Astrocyte of the cerebellum (primary cell): Measurements from ENCODE around the gene IRGC.

Experiments
- DNase-seq: peaks from one replicate; pipeline ENCODE4 v3.0.0-alpha.2; 2011; ENCODE audit warnings: low read depth
- H3K4me3 ChIP-seq: 2 replicates; pipeline ENCODE4 v1.5.1; 2011; ENCODE audit warnings: mild to moderate bottlenecking, low read depth, low read length, moderate library complexity
- CTCF ChIP-seq: IDR thresholded peaks from 2 replicates; pipeline ENCODE4 v1.5.1; 2012; ENCODE audit warnings: low read length, low read depth, moderate library complexity, mild to moderate bottlenecking; ENCODE audit errors: missing control alignments
- in situ Hi-C: cut with HindIII; loops from 2 replicates; pipeline ENCODE4 v1.10.0; 2017; ENCODE audit warnings: low sequenced_read_pairs

IRGC gene

GRCh38 chr19:43708716-43709115 is 7.2 kb upstream of the IRGC start:
- no peak for TF ChIP-seq CTCF
- no peak for DNase-seq

DNA sequence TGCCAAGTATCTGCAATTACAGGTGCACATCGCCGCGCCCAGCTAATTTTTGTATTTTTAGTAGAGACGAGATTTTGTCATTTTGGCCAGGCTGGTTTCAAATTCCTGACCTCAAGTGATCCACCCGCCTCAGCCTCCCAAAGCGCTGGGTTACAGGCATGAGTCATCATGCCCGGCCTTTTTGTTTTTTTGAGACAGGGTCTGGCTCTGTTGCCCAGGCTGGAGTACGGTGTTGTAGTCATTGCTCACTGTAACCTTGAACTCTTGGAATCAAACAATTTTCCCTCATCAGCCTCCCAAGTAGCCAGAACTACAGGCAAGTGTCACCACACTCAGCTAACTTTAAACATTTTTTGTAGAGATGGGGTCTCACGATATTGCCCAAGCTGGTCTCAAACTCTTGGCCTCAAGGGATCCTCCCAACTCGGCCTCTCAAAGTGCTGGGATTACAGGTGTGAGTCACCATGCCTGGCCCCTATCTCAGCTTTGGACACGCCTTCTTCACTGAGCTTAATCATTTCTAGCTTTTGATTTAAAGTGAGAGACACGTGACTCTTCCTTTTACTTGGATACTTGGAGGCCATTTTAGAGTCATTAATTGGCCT is 4.0 kb upstream of the IRGC start:
- no peak for TF ChIP-seq CTCF
- in situ Hi-C loops: no loop called here
- DNase-seq: no peak
- no peak overlapping the region for H3K4me3 ChIP-seq

More at GRCh38 chr19:43708716-43709115, 7.2 kb upstream of the IRGC start:
- H3K4me3 ChIP-seq: no peak overlapping the region
- in situ Hi-C loops: no loop called here

- TF ChIP-seq CTCF: no peak
- H3K4me3 ChIP-seq: no peak overlapping the region
- in situ Hi-C loops: no loop called here
- no peak for DNase-seq
These were observed 2.7 kb upstream of the IRGC start for GRCh38 chr19:43713208-43713607.

DNA sequence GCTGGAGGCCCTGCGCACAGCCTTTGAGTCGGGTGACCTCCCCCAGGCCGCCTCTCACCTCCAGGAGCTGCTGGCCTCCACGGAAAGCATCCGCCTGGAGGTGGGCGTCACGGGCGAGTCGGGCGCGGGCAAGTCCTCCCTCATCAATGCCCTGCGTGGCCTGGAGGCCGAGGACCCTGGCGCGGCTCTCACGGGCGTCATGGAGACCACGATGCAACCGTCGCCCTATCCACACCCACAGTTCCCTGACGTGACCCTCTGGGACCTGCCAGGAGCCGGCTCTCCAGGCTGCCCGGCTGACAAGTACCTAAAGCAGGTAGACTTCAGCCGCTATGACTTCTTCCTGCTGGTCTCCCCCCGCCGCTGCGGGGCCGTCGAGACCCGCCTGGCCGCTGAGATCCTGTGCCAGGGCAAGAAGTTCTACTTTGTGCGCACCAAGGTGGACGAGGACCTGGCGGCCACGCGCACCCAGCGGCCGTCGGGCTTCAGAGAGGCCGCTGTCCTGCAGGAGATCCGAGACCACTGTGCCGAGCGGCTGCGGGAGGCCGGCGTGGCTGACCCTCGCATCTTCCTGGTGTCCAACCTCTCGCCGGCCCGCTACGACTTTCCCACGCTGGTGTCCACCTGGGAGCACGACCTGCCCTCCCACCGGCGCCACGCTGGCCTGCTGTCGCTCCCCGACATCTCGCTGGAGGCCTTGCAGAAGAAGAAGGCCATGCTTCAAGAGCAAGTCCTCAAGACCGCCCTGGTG is 2.9 kb downstream of the IRGC start:
- DNase-seq: no peak
- in situ Hi-C loops: no loop called here
- TF ChIP-seq CTCF: no peak
- H3K4me3 ChIP-seq: no peak overlapping the region

DNA sequence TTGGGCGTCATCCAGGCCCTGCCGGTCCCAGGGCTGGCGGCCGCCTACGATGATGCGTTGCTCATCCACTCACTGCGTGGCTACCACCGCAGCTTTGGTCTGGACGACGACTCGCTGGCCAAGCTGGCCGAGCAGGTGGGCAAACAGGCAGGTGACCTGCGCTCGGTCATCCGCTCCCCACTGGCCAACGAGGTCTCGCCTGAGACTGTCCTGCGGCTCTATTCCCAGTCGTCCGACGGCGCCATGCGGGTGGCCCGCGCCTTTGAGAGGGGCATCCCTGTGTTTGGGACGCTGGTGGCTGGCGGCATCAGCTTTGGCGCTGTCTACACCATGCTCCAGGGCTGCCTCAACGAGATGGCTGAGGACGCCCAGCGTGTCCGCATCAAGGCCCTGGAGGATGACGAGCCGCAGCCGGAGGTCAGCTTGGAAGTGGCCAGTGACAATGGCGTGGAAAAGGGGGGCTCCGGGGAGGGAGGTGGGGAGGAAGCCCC is 3.5 kb downstream of the IRGC start:
- TF ChIP-seq CTCF: no peak
- in situ Hi-C loops: no loop called here
- no peak overlapping the region for H3K4me3 ChIP-seq
- no peak for DNase-seq

- no peak for DNase-seq
- in situ Hi-C loops: loop anchor here (5.0 to 10.0 kb wide), 2 partner anchors 52 to 55 kb away; no protein-coding TSS in a partner anchor
- no peak for TF ChIP-seq CTCF
These were observed 4.0 kb downstream of the IRGC start for GRCh38 chr19:43719918-43720317.

More at GRCh38 chr19:43719918-43720317, 4.0 kb downstream of the IRGC start:
- H3K4me3 ChIP-seq: no peak overlapping the region
